HL-60 (cell line): Measurements from ENCODE around the gene RTF2.

Experiments
- TF ChIP-seq, protein P1 (sequence below): IDR thresholded peaks from 2 replicates; pipeline ENCODE4 v1.6.1; 2012; ENCODE audit warnings: low read depth; ENCODE audit not compliant: insufficient replicate concordance
- TF ChIP-seq, protein P2 (sequence below): IDR thresholded peaks from one replicate; pipeline ENCODE4 v1.5.1; 2011; ENCODE audit warnings: low read length, control low read depth, inconsistent platforms; ENCODE audit not compliant: insufficient read depth

GRCh38 chr20:56518721-56519398, 50.4 kb downstream of the RTF2 start:
- TF ChIP-seq, protein P1, sequence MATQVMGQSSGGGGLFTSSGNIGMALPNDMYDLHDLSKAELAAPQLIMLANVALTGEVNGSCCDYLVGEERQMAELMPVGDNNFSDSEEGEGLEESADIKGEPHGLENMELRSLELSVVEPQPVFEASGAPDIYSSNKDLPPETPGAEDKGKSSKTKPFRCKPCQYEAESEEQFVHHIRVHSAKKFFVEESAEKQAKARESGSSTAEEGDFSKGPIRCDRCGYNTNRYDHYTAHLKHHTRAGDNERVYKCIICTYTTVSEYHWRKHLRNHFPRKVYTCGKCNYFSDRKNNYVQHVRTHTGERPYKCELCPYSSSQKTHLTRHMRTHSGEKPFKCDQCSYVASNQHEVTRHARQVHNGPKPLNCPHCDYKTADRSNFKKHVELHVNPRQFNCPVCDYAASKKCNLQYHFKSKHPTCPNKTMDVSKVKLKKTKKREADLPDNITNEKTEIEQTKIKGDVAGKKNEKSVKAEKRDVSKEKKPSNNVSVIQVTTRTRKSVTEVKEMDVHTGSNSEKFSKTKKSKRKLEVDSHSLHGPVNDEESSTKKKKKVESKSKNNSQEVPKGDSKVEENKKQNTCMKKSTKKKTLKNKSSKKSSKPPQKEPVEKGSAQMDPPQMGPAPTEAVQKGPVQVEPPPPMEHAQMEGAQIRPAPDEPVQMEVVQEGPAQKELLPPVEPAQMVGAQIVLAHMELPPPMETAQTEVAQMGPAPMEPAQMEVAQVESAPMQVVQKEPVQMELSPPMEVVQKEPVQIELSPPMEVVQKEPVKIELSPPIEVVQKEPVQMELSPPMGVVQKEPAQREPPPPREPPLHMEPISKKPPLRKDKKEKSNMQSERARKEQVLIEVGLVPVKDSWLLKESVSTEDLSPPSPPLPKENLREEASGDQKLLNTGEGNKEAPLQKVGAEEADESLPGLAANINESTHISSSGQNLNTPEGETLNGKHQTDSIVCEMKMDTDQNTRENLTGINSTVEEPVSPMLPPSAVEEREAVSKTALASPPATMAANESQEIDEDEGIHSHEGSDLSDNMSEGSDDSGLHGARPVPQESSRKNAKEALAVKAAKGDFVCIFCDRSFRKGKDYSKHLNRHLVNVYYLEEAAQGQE = no peak
- TF ChIP-seq, protein P2, sequence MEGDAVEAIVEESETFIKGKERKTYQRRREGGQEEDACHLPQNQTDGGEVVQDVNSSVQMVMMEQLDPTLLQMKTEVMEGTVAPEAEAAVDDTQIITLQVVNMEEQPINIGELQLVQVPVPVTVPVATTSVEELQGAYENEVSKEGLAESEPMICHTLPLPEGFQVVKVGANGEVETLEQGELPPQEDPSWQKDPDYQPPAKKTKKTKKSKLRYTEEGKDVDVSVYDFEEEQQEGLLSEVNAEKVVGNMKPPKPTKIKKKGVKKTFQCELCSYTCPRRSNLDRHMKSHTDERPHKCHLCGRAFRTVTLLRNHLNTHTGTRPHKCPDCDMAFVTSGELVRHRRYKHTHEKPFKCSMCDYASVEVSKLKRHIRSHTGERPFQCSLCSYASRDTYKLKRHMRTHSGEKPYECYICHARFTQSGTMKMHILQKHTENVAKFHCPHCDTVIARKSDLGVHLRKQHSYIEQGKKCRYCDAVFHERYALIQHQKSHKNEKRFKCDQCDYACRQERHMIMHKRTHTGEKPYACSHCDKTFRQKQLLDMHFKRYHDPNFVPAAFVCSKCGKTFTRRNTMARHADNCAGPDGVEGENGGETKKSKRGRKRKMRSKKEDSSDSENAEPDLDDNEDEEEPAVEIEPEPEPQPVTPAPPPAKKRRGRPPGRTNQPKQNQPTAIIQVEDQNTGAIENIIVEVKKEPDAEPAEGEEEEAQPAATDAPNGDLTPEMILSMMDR = no peak
